Motor neuron (in vitro differentiated cells): ENCODE measurements around the gene FEV. TPM values are rescaled to one million over a fixed set of nuclear protein-coding genes. Genes with fewer than 3 reads are reported as not detected.

Experiments
- ATAC-seq, 8 experiments: fragments of 200-7000 bp; cut with Tn5 transposase; replicated peaks in 6 of 8; 2 replicates each; pipeline ENCODE4 v1.8.0; 2021; ENCODE audit warnings: mild to moderate bottlenecking in 8 of 8, moderate library complexity in 8 of 8
- H3K27ac ChIP-seq, 2 donors: fragments of 250-450 bp; sonication (Bioruptor Pico); 2 replicates each; pipeline ENCODE4 v1.9.0; 2021; ENCODE audit warnings: antibody characterized with exemption in 2 of 2, mild to moderate bottlenecking in 2 of 2, moderate library complexity in 1 of 2
- H3K4me1 ChIP-seq, 2 donors: fragments of 250-450 bp; sonication (Bioruptor Pico); replicated peaks in 1 of 2; 2 replicates each; pipeline ENCODE4 v1.6.1; 2021; ENCODE audit warnings: antibody characterized with exemption in 2 of 2, mild to moderate bottlenecking in 2 of 2, moderate library complexity in 1 of 2
- H3K4me3 ChIP-seq, 5 donors: fragments of 250-450 bp; sonication (Bioruptor Pico); 2 replicates each; pipeline ENCODE4 v1.9.0; 2021; ENCODE audit warnings: antibody characterized with exemption in 5 of 5, mild to moderate bottlenecking in 5 of 5, moderate library complexity in 4 of 5
- WGBS, 10 experiments: fragments of 450-650 bp; shearing (Covaris generic); methylation state at CpG; one replicate each; pipeline ENCODE4 v1.0.0; 2022; 5-methylcytosine and 5-hydroxymethylcytosine counted together
- in situ Hi-C, 9 experiments: fragments of 400-800 bp; cut with MboI; loops; one replicate each; pipeline ENCODE4 v1.15.0; 2021; ENCODE audit warnings: low sequenced_read_pairs in 9 of 9, low pct_unique_long_range_greater_than_20kb in 2 of 9; ENCODE audit not compliant: unreplicated experiment in 9 of 9
- total RNA-seq, 8 experiments: library from RNA; unstranded; fragments of 300-600 nt; gene quantifications; 2 replicates each; pipeline versions ENCODE4 v1.2.3 to v1.2.4, GENCODE V29; 2022

Gene FEV
- total RNA-seq, 8 experiments from 2014 or later, result 0.08 to 4.6 (median 0.65) TPM; not detected in 4

- in situ Hi-C loops, result no loop called here
- Histone ChIP-seq H3K4me1 (no peaks in the 10 kb centered on the region), H3K27ac (no peak overlapping the region), H3K4me3 (no peak overlapping the region)
- no peak for ATAC-seq
- WGBS, 10 experiments, result 0 to 50% (median 40%) methylated on average over 1 of the region's 1 CpG; no CpG with 5 or more reads in 7 of the 10 experiments
These were observed 14.1 kb downstream of the FEV start for GRCh38 chr2:218970894-218971293.

GRCh38 chr2:218964041-218964771, 20.8 kb downstream of the FEV start:
- H3K4me3 ChIP-seq, result peak overlapping the region in 2 of 5 donors; percentile 68 to 74
- in situ Hi-C loops, result no loop called here
- peak in 7 of 8 experiments; percentile 7 to 70 (median 16) for ATAC-seq

GRCh38 chr2:218963601-218964000, 21.4 kb downstream of the FEV start:
- WGBS, 10 experiments, result 0 to 62% (median 17%) methylated on average over 1 to 2 of the region's 5 CpGs; no CpG with 5 or more reads in 3 of the 10 experiments
- H3K4me3 ChIP-seq, result peak overlapping the region in 4 of 5 donors; percentile 5 to 77 (median 71)

More at GRCh38 chr2:218964041-218964771, 20.8 kb downstream of the FEV start:
- 0 to 56% (median 35%) methylated on average over 1 to 3 of the region's 5 CpGs; no CpG with 5 or more reads in 4 of the 10 experiments for WGBS, 10 experiments
- peak overlapping the region in 1 of 2 donors; percentile 43 for H3K27ac ChIP-seq
- H3K4me1 ChIP-seq, result peaks cover 18 to 19% of the 10 kb centered on the region in 2 donors

GRCh38 chr2:218962859-218963492, 22.0 kb downstream of the FEV start:
- ATAC-seq, result peak; percentile 22 to 84 (median 80)
- WGBS, 10 experiments, result 0 to 15% (median 0%) methylated on average over 2 to 12 of the region's 42 CpGs; no CpG with 5 or more reads in 3 of the 10 experiments
- H3K4me3 ChIP-seq, result peak overlapping the region; percentile 31 to 77 (median 68)

More at GRCh38 chr2:218963601-218964000, 21.4 kb downstream of the FEV start:
- in situ Hi-C loops, result no loop called here
- peaks cover 20 to 22% of the 10 kb centered on the region in 2 donors for H3K4me1 ChIP-seq
- ATAC-seq, result no peak
- H3K27ac ChIP-seq, result peak overlapping the region in 1 of 2 donors; percentile 12

DNA sequence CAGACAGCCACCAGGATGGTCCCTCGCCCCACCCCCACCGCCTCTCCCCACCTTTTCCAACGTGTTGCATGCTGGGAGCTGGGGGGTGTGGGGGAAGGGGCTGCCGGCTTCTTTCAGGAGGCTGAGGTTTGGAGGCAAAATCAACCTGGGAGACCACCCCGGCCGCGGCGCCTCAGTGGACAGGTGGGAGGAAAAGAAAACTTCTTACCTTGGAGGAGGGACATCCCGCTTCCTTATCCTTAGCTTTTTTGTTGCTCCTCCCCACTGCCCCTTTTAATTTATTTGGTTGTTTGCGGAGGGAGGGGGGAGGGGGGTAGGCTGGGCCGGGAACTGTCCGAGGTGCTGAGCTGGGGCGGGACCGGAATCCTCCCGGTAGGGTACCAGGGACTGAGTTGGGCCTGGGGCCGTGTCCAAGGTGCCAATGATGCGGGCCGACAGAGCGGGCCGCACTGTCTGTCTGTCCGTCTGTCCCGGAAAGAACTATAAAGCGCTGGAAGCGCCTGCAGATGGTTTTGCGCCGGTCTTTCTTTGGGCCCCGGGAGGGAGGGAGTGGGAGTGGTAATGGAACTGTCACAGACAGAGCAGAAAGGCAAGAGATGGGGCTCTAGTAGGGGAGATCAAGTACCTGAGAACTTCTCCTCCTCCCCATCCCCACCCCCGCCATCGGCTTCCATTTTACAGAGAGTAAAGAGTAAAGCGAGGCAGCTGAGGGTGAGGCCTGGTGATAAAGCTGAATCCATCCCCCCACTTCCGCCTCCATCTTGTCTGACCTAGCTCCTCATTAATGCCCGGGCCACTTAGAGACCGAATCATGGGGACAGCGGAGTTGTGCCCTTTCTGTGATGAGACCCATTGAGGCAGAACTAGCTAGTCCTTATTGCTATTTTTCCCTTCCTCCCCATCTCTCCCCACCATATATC, 23.1 kb downstream of the FEV start:
- H3K4me3 ChIP-seq, result peak overlapping the region; percentile 56 to 77 (median 68)
- no peak overlapping the region for H3K27ac ChIP-seq
- peaks cover 20 to 22% of the 10 kb centered on the region in 2 donors for H3K4me1 ChIP-seq
- ATAC-seq, result no peak
- 20 to 80% (median 40%) methylated on average over 1 to 3 of the region's 34 CpGs; no CpG with 5 or more reads in 5 of the 10 experiments for WGBS, 10 experiments
- in situ Hi-C loops, result no loop called here

More at GRCh38 chr2:218962859-218963492, 22.0 kb downstream of the FEV start:
- in situ Hi-C loops, result no loop called here
- no peak overlapping the region for H3K27ac ChIP-seq
- H3K4me1 ChIP-seq, result peaks cover 20 to 22% of the 10 kb centered on the region in 2 donors

DNA sequence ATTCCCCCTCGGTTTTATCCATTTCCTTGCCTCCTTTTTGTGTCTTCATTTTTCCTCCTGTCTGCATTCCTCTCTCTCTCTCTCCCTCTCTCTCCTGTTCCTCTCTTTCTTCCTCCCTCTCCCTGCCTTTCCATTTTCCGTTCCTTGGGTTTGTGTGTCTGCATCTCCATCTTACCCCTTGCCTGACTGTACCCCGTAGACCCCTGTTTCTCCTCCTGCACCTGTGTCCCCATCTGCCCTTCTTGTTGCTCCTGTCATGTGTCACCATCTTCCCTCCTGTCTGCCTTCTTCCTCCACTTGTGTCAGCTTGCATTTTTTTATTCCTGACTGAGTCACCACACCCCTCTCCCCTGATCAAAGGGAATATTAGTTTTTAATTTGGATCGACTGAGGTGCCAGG, 23.8 kb downstream of the FEV start:
- H3K27ac ChIP-seq, result no peak overlapping the region
- ATAC-seq, result no peak
- WGBS, 10 experiments, result 0 to 39% (median 12%) methylated on average over 2 to 4 of the region's 4 CpGs; no CpG with 5 or more reads in 1 of the 10 experiments
- peaks cover 20 to 22% of the 10 kb centered on the region in 2 donors for H3K4me1 ChIP-seq
- in situ Hi-C loops, result no loop called here
- H3K4me3 ChIP-seq, result peak overlapping the region; percentile 56 to 77 (median 68)

DNA sequence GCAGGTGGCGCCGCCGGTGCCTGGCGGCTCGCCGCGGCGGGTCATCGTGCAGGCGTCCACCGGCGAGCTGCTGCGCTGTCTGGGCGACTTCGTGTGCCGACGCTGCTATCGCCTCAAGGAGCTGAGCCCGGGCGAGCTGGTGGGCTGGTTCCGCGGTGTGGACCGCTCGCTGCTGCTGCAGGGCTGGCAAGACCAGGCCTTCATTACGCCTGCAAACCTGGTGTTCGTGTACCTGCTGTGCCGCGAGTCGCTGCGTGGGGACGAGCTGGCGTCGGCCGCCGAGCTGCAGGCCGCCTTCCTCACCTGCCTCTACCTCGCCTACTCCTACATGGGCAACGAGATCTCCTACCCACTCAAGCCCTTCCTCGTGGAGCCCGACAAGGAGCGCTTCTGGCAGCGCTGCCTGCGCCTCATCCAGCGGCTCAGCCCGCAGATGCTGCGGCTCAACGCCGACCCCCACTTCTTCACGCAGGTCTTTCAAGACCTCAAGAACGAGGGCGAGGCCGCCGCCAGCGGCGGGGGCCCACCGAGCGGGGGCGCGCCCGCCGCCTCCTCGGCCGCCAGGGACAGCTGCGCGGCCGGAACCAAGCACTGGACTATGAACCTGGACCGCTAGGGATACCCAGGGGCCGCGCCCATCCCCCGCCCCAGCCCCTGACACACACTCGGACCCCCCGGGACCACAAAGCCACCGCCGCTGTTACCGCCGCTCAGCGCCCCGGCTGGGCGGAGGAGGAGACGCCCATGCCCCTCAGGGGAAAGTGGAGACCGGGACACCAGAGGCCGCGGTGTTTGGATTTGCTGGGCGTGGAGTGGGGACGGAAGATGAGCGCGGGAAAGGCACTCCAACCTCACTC, 24.4 kb downstream of the FEV start:
- in situ Hi-C loops, result no loop called here
- Histone ChIP-seq H3K27ac (no peak overlapping the region), H3K4me1 (peaks cover 20 to 22% of the 10 kb centered on the region in 2 donors), H3K4me3 (peak overlapping the region; percentile 56 to 77 (median 68))
- ATAC-seq, result no peak
- WGBS, 10 experiments, result 0 to 19% (median 6%) methylated on average over 1 to 16 of the region's 87 CpGs; no CpG with 5 or more reads in 3 of the 10 experiments

DNA sequence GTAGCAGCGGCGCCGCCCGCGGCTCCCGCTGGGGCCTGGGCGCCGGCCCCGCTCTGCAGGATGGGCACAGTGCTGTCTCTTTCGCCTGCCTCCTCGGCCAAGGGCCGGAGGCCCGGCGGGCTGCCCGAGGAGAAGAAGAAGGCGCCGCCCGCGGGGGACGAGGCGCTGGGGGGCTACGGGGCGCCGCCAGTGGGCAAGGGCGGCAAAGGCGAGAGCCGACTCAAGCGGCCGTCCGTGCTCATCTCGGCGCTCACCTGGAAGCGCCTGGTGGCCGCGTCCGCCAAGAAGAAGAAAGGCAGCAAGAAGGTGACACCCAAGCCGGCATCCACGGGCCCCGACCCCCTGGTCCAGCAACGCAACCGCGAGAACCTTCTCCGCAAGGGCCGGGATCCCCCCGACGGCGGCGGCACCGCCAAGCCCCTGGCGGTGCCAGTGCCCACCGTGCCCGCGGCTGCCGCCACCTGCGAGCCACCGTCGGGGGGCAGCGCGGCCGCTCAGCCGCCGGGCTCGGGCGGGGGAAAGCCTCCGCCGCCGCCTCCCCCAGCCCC, 25.1 kb downstream of the FEV start:
- in situ Hi-C loops, result no loop called here
- 0% methylated on average over 7 of the region's 67 CpGs; no CpG with 5 or more reads in 9 of the 10 experiments for WGBS, 10 experiments
- ATAC-seq, result no peak
- H3K4me1 ChIP-seq, result peaks cover 20 to 22% of the 10 kb centered on the region in 2 donors
- peak overlapping the region; percentile 19 to 55 for H3K27ac ChIP-seq
- H3K4me3 ChIP-seq, result peak overlapping the region; percentile 56 to 77 (median 68)

- ATAC-seq, result peak; percentile 65 to 97 (median 79)
- peak within 1 kb of the TSS; percentile 19 to 55 for H3K27ac ChIP-seq
- peaks cover 15 to 18% of the 10 kb centered on the region in 2 donors for H3K4me1 ChIP-seq
- in situ Hi-C loops, result no loop called here
- 0 to 16% (median 0%) methylated on average over 1 to 7 of the region's 37 CpGs; no CpG with 5 or more reads in 6 of the 10 experiments for WGBS, 10 experiments
- H3K4me3 ChIP-seq, result peak within 1 kb of the TSS; percentile 56 to 77 (median 68)
These were observed 25.7 kb downstream of the FEV start, which contains the start of gene CDK5R2 for GRCh38 chr2:218959141-218959731. Gene CDK5R2, plus strand, starts transcription at chr2:218959666. Its CDS starts 155 bp downstream, at chr2:218959821.

DNA sequence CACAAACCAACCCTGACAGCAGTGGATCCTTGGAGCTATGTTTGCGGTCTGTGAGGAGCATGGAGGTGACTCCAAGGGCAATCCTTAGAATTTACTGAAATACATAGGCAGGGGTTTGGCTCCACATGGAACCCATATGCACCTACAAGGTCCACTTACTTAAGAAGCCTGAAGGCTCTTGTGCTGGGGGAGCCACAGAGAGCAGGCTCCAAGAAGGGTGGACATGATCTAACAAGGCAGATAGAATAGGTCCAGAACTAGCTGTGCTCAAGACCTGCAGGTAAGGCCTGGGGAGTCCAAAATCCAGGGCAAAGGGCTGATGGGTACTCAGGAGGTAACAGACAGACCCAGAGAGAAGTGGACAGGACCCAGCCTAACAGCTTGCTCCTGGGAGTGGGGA, 26.7 kb downstream of the FEV start:
- Histone ChIP-seq H3K4me3 (no peak overlapping the region), H3K4me1 (peaks cover 6 to 9% of the 10 kb centered on the region in 2 donors), H3K27ac (no peak overlapping the region)
- in situ Hi-C loops, result no loop called here
- no peak for ATAC-seq
- 67 to 100% methylated on average over 1 of the region's 1 CpG; no CpG with 5 or more reads in 8 of the 10 experiments for WGBS, 10 experiments

- Histone ChIP-seq H3K4me3 (no peak overlapping the region), H3K4me1 (peaks cover 6 to 7% of the 10 kb centered on the region in 2 donors), H3K27ac (no peak overlapping the region)
- ATAC-seq, result no peak
- WGBS, 10 experiments, result 19 to 100% (median 58%) methylated on average over 1 to 4 of the region's 4 CpGs; no CpG with 5 or more reads in 4 of the 10 experiments
- in situ Hi-C loops, result no loop called here
These were observed 27.3 kb downstream of the FEV start for GRCh38 chr2:218957671-218958070.
